Spleen (tissue), 11 donors: Measurements from ENCODE around the gene GPR150. TPM values are rescaled to one million over a fixed set of nuclear protein-coding genes. Genes with fewer than 3 reads are reported as not detected.
"Not testable (repeated sequence)": the region's sequence is repeated elsewhere in the genome, so short reads cannot be mapped to it uniquely, and the experiment has no call there.

Source experiments
- DNase-seq: peaks from one replicate; pipeline ENCODE4 v3.0.0-alpha.2; 2020
- H3K27ac ChIP-seq, 8 donors: fragments of 200-600 bp; sonication (generic) in 7 of 8; 1 replicate in 4 of 8; 2 replicates in 4 of 8; pipeline versions ENCODE4 v1.5.0 to v1.8.0; 2016 to 2021; ENCODE audit warnings: inconsistent platforms in 4 of 8, mild to moderate bottlenecking in 4 of 8, moderate library complexity in 1 of 8
- H3K27me3 ChIP-seq, 7 donors: fragments of 200-600 bp; sonication (generic) in 6 of 7; replicated peaks in 1 of 7; 1 replicate in 4 of 7; 2 replicates in 3 of 7; pipeline versions ENCODE4 v1.5.0 to v1.8.0; 2016 to 2021; ENCODE audit warnings: inconsistent platforms in 3 of 7, mild to moderate bottlenecking in 1 of 7
- H3K36me3 ChIP-seq, 6 donors: fragments of 200-600 bp; sonication (generic) in 5 of 6; 1 replicate in 4 of 6; 2 replicates in 2 of 6; pipeline versions ENCODE4 v1.5.0 to v1.8.0; 2016 to 2021; ENCODE audit warnings: inconsistent platforms in 2 of 6
- H3K4me1 ChIP-seq, 6 donors: fragments of 200-600 bp; sonication (generic) in 5 of 6; 1 replicate in 3 of 6; 2 replicates in 3 of 6; pipeline versions ENCODE4 v1.5.0 to v1.8.0; 2016 to 2021; ENCODE audit warnings: inconsistent platforms in 3 of 6
- H3K4me3 ChIP-seq, 8 donors: fragments of 200-600 bp; sonication (generic) in 7 of 8; 1 replicate in 4 of 8; 2 replicates in 4 of 8; pipeline versions ENCODE4 v1.5.0 to v1.8.0; 2016 to 2021; ENCODE audit warnings: inconsistent platforms in 4 of 8, mild to moderate bottlenecking in 4 of 8, moderate library complexity in 2 of 8
- H3K9me3 ChIP-seq, 8 donors: fragments of 200-600 bp; sonication (generic) in 7 of 8; 1 replicate in 4 of 8; 2 replicates in 4 of 8; pipeline versions ENCODE4 v1.5.0 to v1.8.0; 2016 to 2021; ENCODE audit warnings: inconsistent platforms in 4 of 8
- POLR2A ChIP-seq, 3 donors: fragments of 450-650 bp; IDR thresholded peaks; one replicate each; pipeline ENCODE4 v1.5.1; 2017; ENCODE audit warnings: antibody characterized with exemption in 3 of 3, mild to moderate bottlenecking in 1 of 3
- POLR2AphosphoS5 ChIP-seq, 3 donors: sonication (generic); formaldehyde crosslinking; IDR thresholded peaks; one replicate each; pipeline ENCODE4 v1.5.1; 2017; ENCODE audit warnings: antibody characterized with exemption in 3 of 3
- WGBS, 5 donors: extraction: QIAGEN DNeasy Blood & Tissue Kit in 3 of 5; methylation state at CpG; one replicate each; pipeline versions ENCODE4 v1.1.5 to v1.1.7; 2013 to 2018; 5-methylcytosine and 5-hydroxymethylcytosine counted together
- intact Hi-C: fragments of 100-400 bp; cut with DNase I; formaldehyde crosslinking; loops from one replicate; pipeline ENCODE4 v1.15.0; 2023; ENCODE audit warnings: low total_unique reads
- polyA plus RNA-seq, 3 donors: library from polyadenylated mRNA; stranded (reverse); fragments of 200-250 nt; gene quantifications; one replicate each; pipeline ENCODE4 v1.2.1, GENCODE V29; 2013
- total RNA-seq, 7 donors: library from RNA; depleted of rRNA in 3 of 7; stranded (reverse); fragments of >200 nt in 3 of 7; fragmentation: NEBNext Ultra II Directional in 4 of 7; extraction: Animal tissue kit (Norgen Biotek cat#: 25700) in 4 of 7; gene quantifications; one replicate each; pipeline versions ENCODE4 v1.1.0 to v1.2.1, GENCODE V29; 2016 to 2021
- TF ChIP-seq, protein P1 (sequence below), 11 experiments: fragments of 200-600 bp in 7 of 11; fragments of 450-650 bp in 4 of 11; sonication (generic) in 4 of 11; IDR thresholded peaks in 8 of 11; conservative IDR thresholded peaks in 3 of 11; 1 replicate in 7 of 11; 2 replicates in 4 of 11; pipeline versions ENCODE4 v1.4.0 to v1.8.0; 2016 to 2021; ENCODE audit warnings: antibody characterized with exemption in 11 of 11, inconsistent platforms in 4 of 11, mild to moderate bottlenecking in 1 of 11
- donor health status: healthy with polysubstance abuse.
- donor health status: DM: no; HTN: no; CAD: no; lungs with moderate emphysema.
- donor health status: DM: no; HTN: no; CAD: no.
- donor health status: Bipolar disorder and iron deficiency.
- donor health status: healthy.
- donor health status: DM: no; HTN: no; CAD: no.
- donor health status: DM: yes; HTN: yes; CAD: no.

GPR150 gene
- total and polyA plus RNA-seq, 10 donors = 0.23 to 1.1 (median 0.65) TPM; not detected in 2

DNA sequence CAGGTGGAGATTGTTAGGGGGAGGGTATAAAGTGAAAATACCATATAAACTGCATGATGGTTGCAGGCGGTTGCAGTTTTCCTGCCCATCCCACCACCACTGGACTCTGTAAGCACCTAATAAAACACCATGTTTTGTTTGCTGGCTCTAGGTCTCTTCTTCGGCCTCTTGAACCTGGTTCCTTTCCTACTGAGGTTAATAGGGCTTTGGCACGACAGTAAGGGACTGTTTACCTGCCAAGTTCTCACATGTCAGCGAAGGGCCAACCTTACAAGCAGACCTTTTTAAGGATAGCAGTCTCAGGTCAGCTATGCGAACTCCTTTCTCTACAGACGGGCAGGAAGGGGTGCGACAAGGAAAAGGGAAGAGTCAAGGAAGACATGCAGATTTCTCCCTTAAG is 23.3 kb downstream of the GPR150 start:
- no peak for DNase-seq
- 87 to 95% (median 92%) methylated on average over 7 of the region's 7 CpGs for WGBS, 5 donors
- H3K27me3 ChIP-seq = no peaks in the 10 kb centered on the region
- H3K4me1 ChIP-seq = peaks cover 10 to 36% (median 22%) of the 10 kb centered on the region in 6 donors
- H3K4me3 ChIP-seq = no peak overlapping the region
- H3K9me3 ChIP-seq = no peaks in the 10 kb centered on the region
- TF ChIP-seq POLR2A (IDR thresholded peaks at IDR 0.05) (no peak), POLR2AphosphoS5 (IDR thresholded peaks at IDR 0.05) (no peak)
- TF ChIP-seq, protein P1, sequence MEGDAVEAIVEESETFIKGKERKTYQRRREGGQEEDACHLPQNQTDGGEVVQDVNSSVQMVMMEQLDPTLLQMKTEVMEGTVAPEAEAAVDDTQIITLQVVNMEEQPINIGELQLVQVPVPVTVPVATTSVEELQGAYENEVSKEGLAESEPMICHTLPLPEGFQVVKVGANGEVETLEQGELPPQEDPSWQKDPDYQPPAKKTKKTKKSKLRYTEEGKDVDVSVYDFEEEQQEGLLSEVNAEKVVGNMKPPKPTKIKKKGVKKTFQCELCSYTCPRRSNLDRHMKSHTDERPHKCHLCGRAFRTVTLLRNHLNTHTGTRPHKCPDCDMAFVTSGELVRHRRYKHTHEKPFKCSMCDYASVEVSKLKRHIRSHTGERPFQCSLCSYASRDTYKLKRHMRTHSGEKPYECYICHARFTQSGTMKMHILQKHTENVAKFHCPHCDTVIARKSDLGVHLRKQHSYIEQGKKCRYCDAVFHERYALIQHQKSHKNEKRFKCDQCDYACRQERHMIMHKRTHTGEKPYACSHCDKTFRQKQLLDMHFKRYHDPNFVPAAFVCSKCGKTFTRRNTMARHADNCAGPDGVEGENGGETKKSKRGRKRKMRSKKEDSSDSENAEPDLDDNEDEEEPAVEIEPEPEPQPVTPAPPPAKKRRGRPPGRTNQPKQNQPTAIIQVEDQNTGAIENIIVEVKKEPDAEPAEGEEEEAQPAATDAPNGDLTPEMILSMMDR (IDR thresholded peaks at IDR 0.05 in 8 of 11, conservative IDR thresholded peaks at IDR 0.05 in 3 of 11) = no peak
- intact Hi-C loops = loop anchor here (10.0 kb wide), 1 partner anchor 692 kb away; no protein-coding TSS in a partner anchor
- no peak overlapping the region for H3K27ac ChIP-seq
- H3K36me3 ChIP-seq = no peaks in the 10 kb centered on the region

DNA sequence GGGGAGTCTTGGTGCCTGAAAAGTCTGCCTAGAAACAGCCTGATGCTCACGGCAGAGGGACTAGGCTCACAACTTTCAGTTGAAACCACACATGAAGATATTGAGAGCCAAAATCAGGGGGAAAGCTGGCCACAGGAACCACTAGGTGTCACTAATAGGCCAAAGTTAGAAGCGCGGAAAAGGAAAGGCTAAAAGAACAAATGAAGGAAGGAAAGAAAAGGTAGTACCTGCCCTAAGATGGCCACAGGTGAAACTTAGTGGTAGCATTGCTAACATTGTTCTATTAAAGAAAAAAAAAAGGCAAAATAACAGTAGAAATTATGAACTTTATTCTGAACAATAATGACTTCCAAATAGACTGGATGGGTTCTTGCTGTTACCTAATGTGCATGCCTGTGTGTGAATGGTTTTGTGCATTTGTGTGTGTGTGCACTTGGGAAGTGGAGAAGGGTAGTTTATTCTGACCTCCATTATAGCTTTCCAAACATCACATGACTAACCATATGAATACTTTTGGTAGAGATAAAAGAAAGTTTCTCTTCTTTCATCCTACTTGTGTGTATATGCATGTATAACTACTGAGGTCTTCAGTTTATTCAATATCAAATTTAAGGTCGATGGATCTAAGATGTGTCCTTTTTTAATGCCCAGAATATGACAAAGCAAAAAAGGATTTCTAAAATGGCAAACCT is 24.6 kb downstream of the GPR150 start:
- H3K9me3 ChIP-seq = no peaks in the 10 kb centered on the region
- H3K27ac ChIP-seq = peak overlapping the region in 3 of 8 donors; percentile 92 to 95 (median 94)
- intact Hi-C loops = loop anchor here (5.0 to 10.0 kb wide), 2 partner anchors 203 to 690 kb away; no protein-coding TSS in a partner anchor
- H3K27me3 ChIP-seq = no peaks in the 10 kb centered on the region
- WGBS, 5 donors = 14 to 23% (median 18%) methylated on average over 4 of the region's 4 CpGs
- no peaks in the 10 kb centered on the region for H3K36me3 ChIP-seq
- H3K4me3 ChIP-seq = no peak overlapping the region
- peaks cover 11 to 42% (median 24%) of the 10 kb centered on the region in 6 donors for H3K4me1 ChIP-seq
- no peak for DNase-seq
- TF ChIP-seq, protein P1 (IDR thresholded peaks at IDR 0.05 in 8 of 11, conservative IDR thresholded peaks at IDR 0.05 in 3 of 11) = peak; percentile 29 to 80 (median 71)
- TF ChIP-seq POLR2A (IDR thresholded peaks at IDR 0.05) = no peak

DNA sequence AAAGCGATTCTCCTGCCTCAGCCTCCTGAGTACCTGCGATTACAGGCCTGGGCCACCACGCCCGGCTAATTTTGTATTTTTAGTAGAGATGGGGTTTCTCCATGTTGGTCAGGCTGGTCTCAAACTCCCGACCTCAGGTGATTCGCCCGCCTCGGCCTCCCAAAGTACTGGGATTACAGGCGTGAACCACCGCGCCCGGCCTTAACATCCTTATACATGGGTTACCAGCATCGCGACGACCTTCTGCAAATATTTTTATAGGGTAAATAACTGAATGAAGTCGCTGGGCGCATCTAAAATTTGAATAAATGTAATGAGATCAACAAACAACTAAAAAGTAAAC is 26.3 kb downstream of the GPR150 start:
- WGBS, 5 donors = 87 to 94% (median 91%) methylated on average over 14 to 17 of the region's 17 CpGs
- H3K4me1 ChIP-seq = peaks cover 11 to 42% (median 24%) of the 10 kb centered on the region in 6 donors
- H3K4me3 ChIP-seq = peak overlapping the region in 6 of 8 donors; percentile 39 to 66 (median 50)
- H3K27me3 ChIP-seq, H3K36me3 ChIP-seq, DNase-seq, H3K9me3 ChIP-seq: not testable (repeated sequence)
- H3K27ac ChIP-seq = peak overlapping the region in 7 of 8 donors; percentile 89 to 95 (median 94)
- intact Hi-C loops = loop anchor here (5.0 to 10.0 kb wide), 2 partner anchors 201 to 689 kb away; no protein-coding TSS in a partner anchor

DNA sequence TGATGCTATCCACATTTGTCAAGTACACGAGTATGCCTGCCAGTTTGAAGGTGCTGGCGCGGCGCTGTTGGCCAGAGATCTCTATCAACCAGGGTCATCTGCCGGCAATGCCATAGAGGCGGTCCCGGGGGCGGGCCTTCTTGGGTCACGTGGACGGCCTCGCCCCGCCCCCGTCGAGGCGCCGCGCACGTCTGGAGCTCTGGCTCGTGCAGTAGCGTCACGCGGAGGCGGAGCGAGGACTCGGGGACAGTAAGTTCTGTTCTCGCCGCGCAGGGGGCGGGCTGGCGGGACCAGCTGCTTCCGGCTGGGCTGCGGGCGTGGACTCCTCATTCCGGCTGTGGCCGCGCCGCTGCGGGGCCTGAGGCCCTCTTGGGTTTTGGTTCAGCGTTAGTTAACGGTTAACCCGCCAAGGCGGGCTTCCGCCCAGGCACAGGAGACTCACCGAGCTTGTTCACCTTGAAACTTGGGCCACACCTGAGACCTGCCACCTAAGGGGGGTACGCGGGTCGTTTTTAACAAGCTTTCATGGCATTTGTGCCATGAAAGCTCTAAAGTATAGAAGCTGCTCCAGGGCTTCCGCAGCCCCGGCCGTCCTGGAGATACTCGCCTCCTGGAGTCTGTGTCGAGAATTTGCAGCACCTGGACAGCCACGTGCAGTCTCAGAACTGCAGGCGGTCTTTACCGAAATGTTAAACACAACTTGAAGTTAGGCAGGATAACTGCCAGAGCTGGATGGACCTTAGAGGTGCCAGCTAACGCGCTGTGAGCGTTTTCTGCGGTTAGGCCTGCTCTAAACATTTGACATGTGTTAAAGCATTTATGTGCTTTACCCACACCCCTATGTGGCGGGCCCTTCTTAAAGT is 26.9 kb downstream of the GPR150 start, which contains the start of gene RFESD:
Gene RFESD (plus strand): TSS at position 209 of the 863 bp plus-strand sequence. CDS start 5,495 bp downstream, outside the sequence.
- 1 to 3% (median 1%) methylated on average over 17 to 60 of the region's 60 CpGs for WGBS, 5 donors
- no peaks in the 10 kb centered on the region for H3K36me3 ChIP-seq
- no peaks in the 10 kb centered on the region for H3K27me3 ChIP-seq
- peak; percentile 33 to 93 (median 80) for TF ChIP-seq POLR2A (IDR thresholded peaks at IDR 0.05)
- TF ChIP-seq POLR2AphosphoS5 (IDR thresholded peaks at IDR 0.05) = peak; percentile 98 to 99 (median 99)
- TF ChIP-seq, protein P1 (IDR thresholded peaks at IDR 0.05 in 8 of 11, conservative IDR thresholded peaks at IDR 0.05 in 3 of 11) = peak in 5 of 11 experiments; percentile 29 to 58 (median 41)
- peak within 1 kb of the TSS; percentile 39 to 67 (median 50) for H3K4me3 ChIP-seq
- peaks cover 11 to 42% (median 24%) of the 10 kb centered on the region in 6 donors for H3K4me1 ChIP-seq
- intact Hi-C loops = loop anchor here (5.0 to 10.0 kb wide), 2 partner anchors 201 to 688 kb away; no protein-coding TSS in a partner anchor
- no peaks in the 10 kb centered on the region for H3K9me3 ChIP-seq
- DNase-seq = peak; percentile 100
- peak within 1 kb of the TSS; percentile 89 to 95 (median 94) for H3K27ac ChIP-seq
